K562 (cell line): ENCODE measurements around the gene CLP1. TPM values are rescaled to one million over a fixed set of nuclear protein-coding genes. Genes with fewer than 3 reads are reported as not detected.

Source experiments
- DIDO1 ChIP-seq: fragments of 450-650 bp; IDR thresholded peaks from 2 replicates; pipeline ENCODE4 v1.6.1; 2016; ENCODE audit warnings: low read depth, missing biosample characterization, missing genetic modification characterization
- FUS ChIP-seq: fragments of 200-400 bp; formaldehyde crosslinking; optimal IDR thresholded peaks from 2 replicates; pipeline ENCODE3; 2017; ENCODE audit warnings: low read depth, low read length
- SETDB1 ChIP-seq: IDR thresholded peaks from one replicate; pipeline ENCODE4 v1.6.1; 2012; ENCODE audit warnings: low read length, control low read depth, inconsistent platforms
- STAG1 ChIP-seq: sonication (generic); formaldehyde crosslinking; IDR thresholded peaks from 2 replicates; pipeline ENCODE4 v1.5.0; 2020; ENCODE audit warnings: missing genetic modification reagents, borderline replicate concordance
- ZBTB5 ChIP-seq: fragments of 450-650 bp; IDR thresholded peaks from 2 replicates; pipeline ENCODE4 v1.6.1; 2017; ENCODE audit warnings: antibody characterized with exemption
- ZNF239 ChIP-seq: fragments of 250-450 bp; sonication (Bioruptor Pico); IDR thresholded peaks from 2 replicates; pipeline ENCODE4 v1.4.0; 2020; ENCODE audit warnings: mild to moderate bottlenecking
- ZNF695 ChIP-seq: fragments of 450-650 bp; formaldehyde crosslinking; IDR thresholded peaks from 2 replicates; pipeline ENCODE4 v1.4.0; 2020; ENCODE audit warnings: mild to moderate bottlenecking, moderate library complexity
- ZNF75A ChIP-seq: fragments of 450-650 bp; formaldehyde crosslinking; IDR thresholded peaks from 2 replicates; pipeline ENCODE4 v1.4.0; 2020; ENCODE audit warnings: mild to moderate bottlenecking
- polyA plus RNA-seq, 8 experiments: library from polyadenylated mRNA; depleted of rRNA in 4 of 8; stranded (reverse) in 5 of 8; unstranded in 3 of 8; fragments of >200 nt; fragmentation: Nextera tagmentation in 2 of 8; fragmentation: Illumina TruSeq in 1 of 8; extraction: Ambion mirVana in 2 of 8; extraction: Trizol in 1 of 8; gene quantifications; 2 replicates each; pipeline versions ENCODE4 v1.2.1 to v1.2.3, GENCODE V29; 2011 to 2014; ENCODE audit warnings: inconsistent platforms in 1 of 8, missing spikeins in 1 of 8
- total RNA-seq, 7 experiments: library from RNA; depleted of rRNA in 6 of 7; stranded (reverse); fragments of >200 nt in 6 of 7; fragmentation: Illumina TruSeq in 2 of 7; extraction: Trizol in 2 of 7; gene quantifications; 2 replicates each; pipeline versions ENCODE4 v1.2.1 to v1.2.3, GENCODE V29; 2011 to 2021; ENCODE audit warnings: low replicate concordance in 1 of 7
- TF ChIP-seq, protein P1 (sequence below): fragments of 250-450 bp; sonication (Bioruptor Pico); IDR thresholded peaks from 2 replicates; pipeline ENCODE4 v1.5.0; 2021; ENCODE audit warnings: mild to moderate bottlenecking, moderate library complexity
- TF ChIP-seq, protein P2 (sequence below), 3 experiments: fragments of 200-800 bp in 1 of 3; sonication (Bioruptor generic) in 1 of 3; sonication (generic) in 1 of 3; formaldehyde crosslinking in 1 of 3; IDR thresholded peaks; 2 replicates each; pipeline versions ENCODE4 v1.6.1 to v1.8.0; 2016 to 2022; ENCODE audit warnings: mild to moderate bottlenecking in 2 of 3, missing compliant biosample characterization in 2 of 3, missing genetic modification characterization in 2 of 3, missing genetic modification reagents in 1 of 3
- TF ChIP-seq, protein P3 (sequence below): fragments of 250-450 bp; sonication (Bioruptor Pico); IDR thresholded peaks from 2 replicates; pipeline ENCODE4 v1.8.0; 2021; ENCODE audit warnings: moderate library complexity, mild to moderate bottlenecking, inconsistent platforms

The CLP1 gene
- total and polyA plus RNA-seq, 9 of the 15 experiments (the other 6 are each of a cell fraction or from before 2014, with no cell fraction given): 19.1 to 46.2 (median 27.8) TPM

GRCh38 chr11:57647960-57648800 lies 9.4 kb upstream of the CLP1 start (continued):
- TF ChIP-seq, protein P1, sequence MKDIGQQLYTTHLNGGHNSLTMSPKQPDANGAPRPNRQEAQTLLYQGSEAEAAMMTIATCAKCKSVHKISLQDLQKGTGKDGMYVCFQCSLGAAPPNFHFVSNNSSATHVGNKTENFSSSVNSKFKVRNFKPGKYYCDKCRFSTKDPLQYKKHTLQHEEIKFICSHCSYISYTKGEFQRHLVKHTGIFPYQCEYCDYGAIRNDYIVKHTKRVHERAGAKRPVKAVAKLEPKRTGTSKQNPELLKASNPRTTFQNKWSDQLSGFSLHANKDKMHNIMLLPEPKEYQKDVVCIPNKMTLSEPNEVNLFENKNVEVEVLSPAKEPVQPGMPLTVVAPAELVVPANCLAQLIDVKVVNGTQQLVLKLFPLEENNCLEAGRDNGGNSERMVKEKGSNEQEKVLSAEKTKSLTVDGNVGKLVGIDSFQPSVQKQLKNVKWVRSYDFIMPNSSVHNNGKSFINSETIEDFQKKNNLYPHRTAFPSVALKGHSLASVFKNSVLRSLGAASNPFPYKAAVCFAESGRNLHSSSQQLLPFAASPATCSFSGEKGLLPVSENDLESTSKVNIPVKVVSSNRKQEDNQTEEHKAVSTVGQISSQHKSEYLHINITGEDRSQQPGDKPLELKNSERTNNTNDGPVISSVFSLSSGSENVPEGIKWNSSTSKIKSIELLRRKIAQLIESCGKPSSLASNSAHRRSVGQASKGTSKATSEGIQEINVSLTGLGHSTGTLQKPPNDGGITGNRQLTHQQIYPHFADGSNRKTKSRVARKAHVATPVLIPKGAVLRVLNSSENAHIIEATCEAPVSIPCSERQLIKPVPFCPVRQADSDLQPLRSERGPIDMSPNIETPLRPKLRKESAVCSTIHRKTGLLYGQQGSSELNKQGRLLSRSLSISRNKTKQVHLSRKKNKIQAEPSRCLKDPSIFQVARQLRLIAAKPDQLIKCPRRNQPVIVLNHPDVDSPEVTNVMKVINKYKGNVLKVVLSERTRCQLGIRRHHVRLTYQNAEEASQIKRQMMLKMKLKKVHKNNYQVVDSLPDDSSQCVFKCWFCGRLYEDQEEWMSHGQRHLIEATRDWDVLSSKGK (CRISPR knock-in tag): no peak
- TF ChIP-seq ZNF695 (CRISPR knock-in tag): no peak
- TF ChIP-seq DIDO1: no peak
- no peak for TF ChIP-seq SETDB1
- no peak for TF ChIP-seq FUS
- no peak for TF ChIP-seq ZNF75A
- no peak for TF ChIP-seq ZNF239 (CRISPR knock-in tag)
- TF ChIP-seq, protein P2, sequence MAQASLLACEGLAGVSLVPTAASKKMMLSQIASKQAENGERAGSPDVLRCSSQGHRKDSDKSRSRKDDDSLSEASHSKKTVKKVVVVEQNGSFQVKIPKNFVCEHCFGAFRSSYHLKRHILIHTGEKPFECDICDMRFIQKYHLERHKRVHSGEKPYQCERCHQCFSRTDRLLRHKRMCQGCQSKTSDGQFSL (CRISPR knock-in tag; IDR thresholded peaks at IDR 0.05): peak; percentile 56; the same call in 1 of the 2 replicates
- TF ChIP-seq, protein P2 (tag; IDR thresholded peaks at IDR 0.05): no peak
- no peak for TF ChIP-seq ZBTB5
- no peak for TF ChIP-seq STAG1 (CRISPR knock-in tag)
- TF ChIP-seq, protein P3, sequence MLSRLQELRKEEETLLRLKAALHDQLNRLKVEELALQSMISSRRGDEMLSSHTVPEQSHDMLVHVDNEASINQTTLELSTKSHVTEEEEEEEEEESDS (CRISPR knock-in tag): no peak
